ENCODE data around the gene MPHOSPH8. TPM values are rescaled to one million over a fixed set of nuclear protein-coding genes. Genes with fewer than 3 reads are reported as not detected.

Gene MPHOSPH8
- total and polyA plus RNA-seq, 10 donors, result 16.6 to 59.6 (median 42.2) TPM

DNA sequence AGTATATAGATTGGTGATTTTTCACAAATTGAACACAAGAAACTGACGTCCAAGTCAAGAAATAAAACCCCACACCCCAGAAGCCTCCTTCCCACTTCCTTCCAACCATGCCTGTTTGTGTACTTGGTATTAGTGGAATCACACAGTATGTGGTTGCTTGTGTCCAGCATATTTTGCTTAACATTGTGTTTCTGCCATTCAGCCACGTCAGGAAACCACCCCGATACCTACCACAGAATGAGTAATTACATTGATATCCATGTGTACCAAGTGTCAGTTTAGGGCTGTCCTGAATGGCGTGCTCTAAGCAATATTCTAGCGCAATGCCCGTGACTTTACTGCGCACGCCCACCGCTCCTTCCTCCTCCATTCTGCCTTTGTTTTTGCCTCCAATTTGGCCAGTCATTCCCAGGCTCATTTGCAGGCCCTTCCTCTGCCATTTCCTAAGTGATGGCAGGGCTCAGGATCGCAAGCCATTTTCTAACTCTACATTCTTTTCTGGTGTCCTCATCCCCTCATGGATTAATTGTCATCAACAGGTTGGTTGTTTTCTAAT lies 25.9 kb upstream of the MPHOSPH8 start:
- WGBS, 5 donors, result 94 to 96% (median 94%) methylated on average over 10 of the region's 10 CpGs
- H3K4me3 ChIP-seq, result no peak overlapping the region
- peaks cover 0 to 2% (median under 1%) of the 10 kb centered on the region in 6 donors for H3K4me1 ChIP-seq
- H3K9me3 ChIP-seq, result peaks cover 0 to 13% (median 8%) of the 10 kb centered on the region in 8 donors
- no peaks in the 10 kb centered on the region for H3K36me3 ChIP-seq
- intact Hi-C loops (cut with DNase I; ENCODE audit: low total_unique reads), result no loop called here
- no peak for TF ChIP-seq POLR2AphosphoS5 (IDR thresholded peaks at IDR 0.05)
- TF ChIP-seq, protein P1, sequence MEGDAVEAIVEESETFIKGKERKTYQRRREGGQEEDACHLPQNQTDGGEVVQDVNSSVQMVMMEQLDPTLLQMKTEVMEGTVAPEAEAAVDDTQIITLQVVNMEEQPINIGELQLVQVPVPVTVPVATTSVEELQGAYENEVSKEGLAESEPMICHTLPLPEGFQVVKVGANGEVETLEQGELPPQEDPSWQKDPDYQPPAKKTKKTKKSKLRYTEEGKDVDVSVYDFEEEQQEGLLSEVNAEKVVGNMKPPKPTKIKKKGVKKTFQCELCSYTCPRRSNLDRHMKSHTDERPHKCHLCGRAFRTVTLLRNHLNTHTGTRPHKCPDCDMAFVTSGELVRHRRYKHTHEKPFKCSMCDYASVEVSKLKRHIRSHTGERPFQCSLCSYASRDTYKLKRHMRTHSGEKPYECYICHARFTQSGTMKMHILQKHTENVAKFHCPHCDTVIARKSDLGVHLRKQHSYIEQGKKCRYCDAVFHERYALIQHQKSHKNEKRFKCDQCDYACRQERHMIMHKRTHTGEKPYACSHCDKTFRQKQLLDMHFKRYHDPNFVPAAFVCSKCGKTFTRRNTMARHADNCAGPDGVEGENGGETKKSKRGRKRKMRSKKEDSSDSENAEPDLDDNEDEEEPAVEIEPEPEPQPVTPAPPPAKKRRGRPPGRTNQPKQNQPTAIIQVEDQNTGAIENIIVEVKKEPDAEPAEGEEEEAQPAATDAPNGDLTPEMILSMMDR (IDR thresholded peaks at IDR 0.05 in 8 of 11, conservative IDR thresholded peaks at IDR 0.05 in 3 of 11), result no peak
- TF ChIP-seq POLR2A (IDR thresholded peaks at IDR 0.05), result no peak
- no peak overlapping the region for H3K27ac ChIP-seq
- H3K27me3 ChIP-seq (replicated peaks in 1 of 7), result peaks cover 0 to 19% (median 7%) of the 10 kb centered on the region in 7 donors
- no peak for DNase-seq

DNA sequence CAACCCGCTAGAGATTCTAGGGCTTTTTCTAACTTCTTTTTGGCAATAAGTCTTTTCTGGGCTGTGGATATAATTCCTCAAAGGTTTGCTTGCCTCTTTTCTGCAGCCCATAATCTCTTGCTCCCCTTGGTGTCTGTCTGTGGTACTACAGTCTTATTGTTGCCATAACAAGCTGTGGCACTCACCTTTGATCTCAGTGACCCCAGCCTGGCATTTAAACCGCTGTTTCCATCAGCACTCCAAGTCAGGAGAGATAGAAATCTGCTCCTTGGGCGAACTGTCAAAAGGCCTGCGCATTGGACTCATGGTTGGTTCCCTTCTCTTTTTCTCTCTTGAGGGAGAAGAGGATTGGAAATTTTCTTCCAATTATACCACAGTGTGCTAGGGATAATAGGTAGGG lies 14.5 kb upstream of the MPHOSPH8 start:
- 78 to 88% (median 84%) methylated on average over 4 of the region's 4 CpGs for WGBS, 5 donors
- intact Hi-C loops (cut with DNase I; ENCODE audit: low total_unique reads), result no loop called here
- no peak for DNase-seq
- no peak for TF ChIP-seq POLR2AphosphoS5 (IDR thresholded peaks at IDR 0.05)
- TF ChIP-seq, protein P1 (IDR thresholded peaks at IDR 0.05 in 8 of 11, conservative IDR thresholded peaks at IDR 0.05 in 3 of 11), result peak in 7 of 11 experiments; percentile 15 to 51 (median 30)
- no peak for TF ChIP-seq POLR2A (IDR thresholded peaks at IDR 0.05)
- Histone ChIP-seq H3K4me3 (no peak overlapping the region), H3K36me3 (no peaks in the 10 kb centered on the region), H3K27me3 (replicated peaks in 1 of 7) (peaks cover 0 to 12% (median 0%) of the 10 kb centered on the region in 7 donors), H3K27ac (no peak overlapping the region), H3K9me3 (peaks cover 0 to 15% (median 2%) of the 10 kb centered on the region in 8 donors), H3K4me1 (no peaks in the 10 kb centered on the region)

DNA sequence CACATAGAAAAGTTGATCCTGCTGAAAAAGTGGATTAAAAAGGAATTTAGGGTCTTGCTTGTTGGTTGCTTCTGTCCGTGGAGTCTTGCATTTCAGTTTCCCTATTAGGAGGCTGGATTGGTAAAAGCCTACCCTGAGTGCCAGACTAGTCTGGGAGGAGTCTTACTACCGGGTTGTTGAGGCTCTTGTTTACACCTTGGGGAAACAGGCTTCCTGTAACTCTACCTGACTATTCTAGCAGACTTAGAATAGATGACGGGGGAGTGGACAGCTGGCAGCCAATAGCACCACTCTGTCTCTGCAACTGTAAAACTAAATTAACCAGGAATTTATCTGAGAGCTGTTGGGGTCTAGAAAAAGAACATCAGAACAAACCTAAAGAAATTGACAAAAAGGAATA lies 11.3 kb upstream of the MPHOSPH8 start:
- H3K9me3 ChIP-seq, result peaks cover 0 to 15% (median 2%) of the 10 kb centered on the region in 8 donors
- peaks cover 0 to 6% (median 0%) of the 10 kb centered on the region in 6 donors for H3K4me1 ChIP-seq
- H3K27ac ChIP-seq, result no peak overlapping the region
- TF ChIP-seq POLR2A (IDR thresholded peaks at IDR 0.05), result no peak
- TF ChIP-seq, protein P1 (IDR thresholded peaks at IDR 0.05 in 8 of 11, conservative IDR thresholded peaks at IDR 0.05 in 3 of 11), result no peak
- no peak for TF ChIP-seq POLR2AphosphoS5 (IDR thresholded peaks at IDR 0.05)
- no peaks in the 10 kb centered on the region for H3K36me3 ChIP-seq
- DNase-seq, result no peak
- WGBS, 5 donors, result 65 to 78% (median 73%) methylated on average over 3 of the region's 3 CpGs
- intact Hi-C loops (cut with DNase I; ENCODE audit: low total_unique reads), result no loop called here
- no peak overlapping the region for H3K4me3 ChIP-seq
- H3K27me3 ChIP-seq (replicated peaks in 1 of 7), result peaks cover 0 to 12% (median 0%) of the 10 kb centered on the region in 7 donors

DNA sequence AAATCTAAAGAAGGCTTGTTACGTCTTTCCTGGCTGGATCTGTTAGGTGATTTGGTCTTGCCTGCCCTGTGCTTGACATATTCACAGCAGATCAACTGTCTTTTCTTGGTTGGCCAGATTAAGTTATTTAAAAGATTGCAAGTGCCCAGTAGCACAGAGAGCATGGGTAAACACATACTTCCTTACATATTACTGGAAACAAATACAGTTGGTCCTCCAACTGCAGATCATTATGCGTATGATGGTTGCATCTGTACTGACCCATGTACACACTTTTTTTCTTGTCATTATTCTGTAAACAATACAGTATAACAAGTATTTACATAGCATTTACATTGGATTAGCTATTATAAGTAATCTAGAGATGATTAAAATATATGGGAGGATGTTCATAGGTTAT lies 9.2 kb upstream of the MPHOSPH8 start:
- H3K27me3 ChIP-seq (replicated peaks in 1 of 7), result peaks cover 0 to 8% (median 0%) of the 10 kb centered on the region in 7 donors
- intact Hi-C loops (cut with DNase I; ENCODE audit: low total_unique reads), result no loop called here
- H3K36me3 ChIP-seq, result no peaks in the 10 kb centered on the region
- no peak for DNase-seq
- no peak overlapping the region for H3K27ac ChIP-seq
- no peaks in the 10 kb centered on the region for H3K9me3 ChIP-seq
- 93 to 97% (median 95%) methylated on average over 2 of the region's 2 CpGs for WGBS, 5 donors
- TF ChIP-seq POLR2A (IDR thresholded peaks at IDR 0.05), result no peak
- TF ChIP-seq POLR2AphosphoS5 (IDR thresholded peaks at IDR 0.05), result no peak
- TF ChIP-seq, protein P1 (IDR thresholded peaks at IDR 0.05 in 8 of 11, conservative IDR thresholded peaks at IDR 0.05 in 3 of 11), result no peak
- H3K4me3 ChIP-seq, result no peak overlapping the region
- H3K4me1 ChIP-seq, result peaks cover 0 to 7% (median 2%) of the 10 kb centered on the region in 6 donors

Measured in spleen (tissue), 11 donors.